Endothelial cell (in vitro differentiated cells): ENCODE results near the gene NCOA3. TPM values are rescaled to one million over a fixed set of nuclear protein-coding genes. Genes with fewer than 3 reads are reported as not detected.

ENCODE experiments used
- DNase-seq: peaks from one replicate; pipeline ENCODE4 v3.0.0; 2021; ENCODE audit warnings: low spot score
- H3K27ac Mint-ChIP-seq: one replicate; pipeline ENCODE4 v1.8.0; 2021; ENCODE audit warnings: mixed read lengths, inconsistent platforms; ENCODE audit not compliant: unreplicated experiment
- H3K27me3 Mint-ChIP-seq: one replicate; pipeline ENCODE4 v1.8.0; 2021; ENCODE audit warnings: mild to moderate bottlenecking, moderate library complexity, mixed read lengths, inconsistent platforms; ENCODE audit not compliant: unreplicated experiment
- H3K36me3 Mint-ChIP-seq: one replicate; pipeline ENCODE4 v1.8.0; 2021; ENCODE audit warnings: mild to moderate bottlenecking, low read depth, mixed read lengths, inconsistent platforms; ENCODE audit not compliant: unreplicated experiment
- H3K4me1 Mint-ChIP-seq: one replicate; pipeline ENCODE4 v1.8.0; 2021; ENCODE audit warnings: mild to moderate bottlenecking, mixed read lengths, inconsistent platforms; ENCODE audit not compliant: unreplicated experiment
- H3K4me3 Mint-ChIP-seq: one replicate; pipeline ENCODE4 v1.8.0; 2021; ENCODE audit warnings: mild to moderate bottlenecking, mixed read lengths, inconsistent platforms; ENCODE audit not compliant: unreplicated experiment
- H3K9me3 Mint-ChIP-seq: one replicate; pipeline ENCODE4 v1.8.0; 2021; ENCODE audit warnings: mixed read lengths, inconsistent platforms; ENCODE audit not compliant: unreplicated experiment
- CTCF ChIP-seq: fragments of 200-600 bp; sonication (generic); IDR thresholded peaks from one replicate; pipeline ENCODE4 v1.5.0; 2021; ENCODE audit warnings: antibody characterized with exemption; ENCODE audit not compliant: unreplicated experiment
- total RNA-seq: library from RNA; stranded (reverse); fragmentation: NEBNext Ultra II Directional; extraction: Animal tissue kit (Norgen Biotek cat#: 25700); gene quantifications from one replicate; pipeline ENCODE4 v1.2.1, GENCODE V29; 2021; ENCODE audit not compliant: unreplicated experiment

Gene NCOA3
- total RNA-seq, 1 donor from 2014 or later, result 54.8 TPM

GRCh38 chr20:47466704-47467459, 34.8 kb upstream of the NCOA3 start:
- no peaks in the 10 kb centered on the region for H3K9me3 Mint-ChIP-seq
- TF ChIP-seq CTCF, result no peak
- H3K27me3 Mint-ChIP-seq, result peaks cover 2% of the 10 kb centered on the region
- no peak for DNase-seq
- H3K4me3 Mint-ChIP-seq, result no peak overlapping the region
- no peak overlapping the region for H3K27ac Mint-ChIP-seq
- H3K4me1 Mint-ChIP-seq, result no peaks in the 10 kb centered on the region
- no peaks in the 10 kb centered on the region for H3K36me3 Mint-ChIP-seq

GRCh38 chr20:47468290-47469050, 33.2 kb upstream of the NCOA3 start:
- Mint-ChIP-seq H3K27ac (no peak overlapping the region), H3K4me1 (no peaks in the 10 kb centered on the region), H3K36me3 (no peaks in the 10 kb centered on the region), H3K9me3 (no peaks in the 10 kb centered on the region), H3K4me3 (no peak overlapping the region), H3K27me3 (peaks cover 2% of the 10 kb centered on the region)
- no peak for TF ChIP-seq CTCF
- no peak for DNase-seq

GRCh38 chr20:47475419-47476044, 26.2 kb upstream of the NCOA3 start:
- Mint-ChIP-seq H3K4me1 (peaks cover 13% of the 10 kb centered on the region), H3K4me3 (no peak overlapping the region), H3K27ac (no peak overlapping the region), H3K36me3 (no peaks in the 10 kb centered on the region), H3K27me3 (no peaks in the 10 kb centered on the region), H3K9me3 (no peaks in the 10 kb centered on the region)
- DNase-seq, result no peak
- no peak for TF ChIP-seq CTCF

DNA sequence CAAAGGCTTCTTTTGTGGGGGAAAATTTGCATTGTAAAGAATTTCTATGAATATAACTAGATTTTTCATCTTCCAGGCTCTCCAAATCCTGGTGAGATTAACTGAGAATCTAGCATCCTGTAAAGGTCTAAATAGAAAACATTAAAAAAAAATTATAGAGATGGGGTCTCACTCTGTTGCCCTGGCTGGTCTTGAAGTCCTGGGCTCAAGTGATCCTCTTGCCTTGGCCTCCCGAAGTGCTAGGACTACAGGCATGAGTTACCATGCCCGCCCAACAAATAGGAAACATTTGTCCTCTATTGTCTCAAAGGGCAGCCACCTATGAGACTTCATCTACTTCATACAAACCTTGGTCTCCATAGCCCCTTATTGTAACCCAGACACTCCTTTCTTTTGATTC, 25.2 kb upstream of the NCOA3 start:
- no peaks in the 10 kb centered on the region for H3K9me3 Mint-ChIP-seq
- no peaks in the 10 kb centered on the region for H3K27me3 Mint-ChIP-seq
- H3K27ac Mint-ChIP-seq, result no peak overlapping the region
- H3K4me3 Mint-ChIP-seq, result no peak overlapping the region
- TF ChIP-seq CTCF, result no peak
- H3K4me1 Mint-ChIP-seq, result peaks cover 13% of the 10 kb centered on the region
- H3K36me3 Mint-ChIP-seq, result no peaks in the 10 kb centered on the region
- DNase-seq, result no peak
